B cell (primary cell): ENCODE data around the gene TFCP2L1. TPM values are rescaled to one million over a fixed set of nuclear protein-coding genes. Genes with fewer than 3 reads are reported as not detected.

Experiments
- ATAC-seq: fragments of 200-7000 bp; cut with Tn5 transposase; one replicate; pipeline ENCODE4 v1.10.0; 2021; ENCODE audit warnings: low read depth, mild to moderate bottlenecking, moderate number of reproducible peaks, moderate library complexity
- CTCF ChIA-PET: fragments of 350-600 bp; sonication (Branson Sonifier 250); formaldehyde crosslinking; loops from one replicate; lab custom pipeline; 2021; ENCODE audit warnings: antibody characterized with exemption, inconsistent platforms; lab: Charles Lee
- POLR2A ChIA-PET: fragments of 350-600 bp; sonication (Branson Sonifier 250); formaldehyde crosslinking; loops from one replicate; lab custom pipeline; 2021; ENCODE audit warnings: antibody characterized with exemption; lab: Charles Lee
- DNase-seq: peaks from one replicate; pipeline ENCODE4 v3.0.0; 2013
- H2AFZ ChIP-seq: 2 replicates; pipeline ENCODE4 v1.6.1; 2012; ENCODE audit warnings: mild to moderate bottlenecking, low read depth, low read length; ENCODE audit not compliant: insufficient read depth, poor library complexity, severe bottlenecking
- H3K27ac ChIP-seq, 2 donors: 1 replicate in 1 of 2; 2 replicates in 1 of 2; pipeline ENCODE4 v1.5.1; 2012 to 2013; ENCODE audit warnings: low read length in 2 of 2, mild to moderate bottlenecking in 2 of 2, moderate library complexity in 1 of 2
- H3K27me3 ChIP-seq, 4 experiments: fragments of 200-600 bp in 1 of 4; sonication (generic) in 1 of 4; replicated peaks in 1 of 4; 1 replicate in 2 of 4; 2 replicates in 2 of 4; pipeline versions ENCODE4 v1.6.1 to v1.7.0; 2013 to 2016; ENCODE audit warnings: low read length in 3 of 4, mild to moderate bottlenecking in 2 of 4, mixed read lengths in 1 of 4, moderate library complexity in 1 of 4; ENCODE audit not compliant: insufficient read depth in 4 of 4, control insufficient read depth in 3 of 4; ENCODE audit errors: control extremely low read depth in 1 of 4
- H3K36me3 ChIP-seq, 2 experiments: replicated peaks in 1 of 2; 1 replicate in 1 of 2; 2 replicates in 1 of 2; pipeline versions ENCODE4 v1.6.1 to v1.7.1; 2013; ENCODE audit warnings: low read length in 1 of 2; ENCODE audit not compliant: insufficient read depth in 2 of 2, control insufficient read depth in 1 of 2; ENCODE audit errors: control extremely low read depth in 1 of 2, extremely low read depth in 1 of 2
- H3K4me1 ChIP-seq, 2 donors: fragments of 200-600 bp in 1 of 2; sonication (generic) in 1 of 2; 1 replicate in 1 of 2; 2 replicates in 1 of 2; pipeline versions ENCODE4 v1.5.1 to v1.6.1; 2013 to 2017; ENCODE audit warnings: low read length in 2 of 2; ENCODE audit not compliant: control insufficient read depth in 2 of 2, insufficient read depth in 2 of 2
- H3K4me2 ChIP-seq: replicated peaks from 2 replicates; pipeline ENCODE3; 2012; ENCODE audit warnings: mild to moderate bottlenecking, low read depth, low read length; ENCODE audit not compliant: poor library complexity, severe bottlenecking
- H3K4me3 ChIP-seq, 5 experiments: fragments of 200-600 bp in 1 of 5; sonication (generic) in 1 of 5; 1 replicate in 3 of 5; 2 replicates in 2 of 5; pipeline versions ENCODE4 v1.5.1 to v1.7.0; 2011 to 2016; ENCODE audit warnings: low read length in 4 of 5, mild to moderate bottlenecking in 4 of 5, low read depth in 2 of 5, control low read depth in 1 of 5, moderate library complexity in 1 of 5; ENCODE audit not compliant: insufficient read depth in 1 of 5; ENCODE audit errors: control extremely low read depth in 1 of 5, extremely low read depth in 1 of 5
- H3K79me2 ChIP-seq: fragments of 200-600 bp; sonication (generic); one replicate; pipeline ENCODE4 v1.6.0; 2016; ENCODE audit warnings: low read length; ENCODE audit not compliant: control insufficient read depth, insufficient read depth
- H3K9ac ChIP-seq: fragments of 200-600 bp; sonication (generic); 2 replicates; pipeline ENCODE4 v1.6.1; 2017; ENCODE audit warnings: mild to moderate bottlenecking, low read length, moderate library complexity
- H3K9me3 ChIP-seq, 3 donors: one replicate each; pipeline versions ENCODE4 v1.6.1 to v1.7.1; 2013; ENCODE audit warnings: low read length in 2 of 3; ENCODE audit not compliant: control insufficient read depth in 2 of 3, insufficient read depth in 1 of 3; ENCODE audit errors: control extremely low read depth in 1 of 3
- H4K20me1 ChIP-seq: 2 replicates; pipeline ENCODE4 v1.6.0; 2012; ENCODE audit warnings: mild to moderate bottlenecking, low read length; ENCODE audit not compliant: insufficient read depth, control insufficient read depth, poor library complexity, severe bottlenecking
- H3K27ac Mint-ChIP-seq: one replicate; pipeline ENCODE4 v1.8.0; 2021; ENCODE audit warnings: mixed read lengths
- H3K27me3 Mint-ChIP-seq: one replicate; pipeline ENCODE4 v1.8.0; 2021; ENCODE audit warnings: mixed read lengths
- H3K4me1 Mint-ChIP-seq: one replicate; pipeline ENCODE4 v1.8.0; 2021; ENCODE audit warnings: mixed read lengths
- H3K4me3 Mint-ChIP-seq: one replicate; pipeline ENCODE4 v1.8.0; 2021; ENCODE audit warnings: mixed read lengths
- H3K9me3 Mint-ChIP-seq: one replicate; pipeline ENCODE4 v1.8.0; 2022; ENCODE audit warnings: mixed read lengths; ENCODE audit not compliant: insufficient read depth
- CTCF ChIP-seq: fragments of 200-600 bp; IDR thresholded peaks from one replicate; pipeline ENCODE4 v1.8.0; 2022; ENCODE audit warnings: antibody characterized with exemption, mild to moderate bottlenecking
- EZH2 ChIP-seq: IDR thresholded peaks from 2 replicates; pipeline ENCODE4 v1.6.1; 2012; ENCODE audit warnings: borderline replicate concordance, low read depth, mild to moderate bottlenecking, moderate library complexity, low read length; ENCODE audit not compliant: insufficient read depth, poor library complexity, severe bottlenecking
- WGBS: methylation state at CpG from one replicate; pipeline ENCODE4 v1.1.5; 2013; ENCODE audit warnings: missing lambda C conversion rate; ENCODE audit not compliant: insufficient coverage; 5-methylcytosine and 5-hydroxymethylcytosine counted together
- intact Hi-C: fragments of 100-400 bp; cut with micrococcal nuclease; formaldehyde crosslinking; loops from one replicate; pipeline ENCODE4 v1.10.0; 2022
- polyA plus RNA-seq: library from polyadenylated mRNA; depleted of rRNA; stranded (reverse); fragments of >200 nt; gene quantifications from 2 replicates; pipeline ENCODE4 v1.2.3, GENCODE V29; 2012
- total RNA-seq, 2 donors: library from RNA; stranded (reverse); fragments of 120-200 nt in 1 of 2; gene quantifications; 1 replicate in 1 of 2; 2 replicates in 1 of 2; pipeline versions ENCODE4 v1.2.3 to v1.2.4, GENCODE V29; 2013 to 2022

TFCP2L1 gene
- total and polyA plus RNA-seq, 2 donors (not counting 1 experiment from before 2014, with no cell fraction given), result 0.03 TPM; not detected in 1

GRCh38 chr2:121209014-121209610 lies 75.9 kb downstream of the TFCP2L1 start:
- no peaks in the 10 kb centered on the region for H3K79me2 ChIP-seq
- H2AFZ ChIP-seq, result no peak overlapping the region
- no peaks in the 10 kb centered on the region for H3K36me3 ChIP-seq
- no peaks in the 10 kb centered on the region for H4K20me1 ChIP-seq
- H3K4me1 ChIP-seq, result no peaks in the 10 kb centered on the region
- H3K4me1 Mint-ChIP-seq, result no peaks in the 10 kb centered on the region
- H3K4me3 Mint-ChIP-seq, result no peak overlapping the region
- TF ChIP-seq CTCF (no peak), EZH2 (no peak)
- ATAC-seq (no peak), DNase-seq (no peak)
- H3K27me3 Mint-ChIP-seq, result no peaks in the 10 kb centered on the region
- no peak overlapping the region for H3K27ac Mint-ChIP-seq
- H3K9me3 Mint-ChIP-seq, result no peaks in the 10 kb centered on the region
- H3K4me3 ChIP-seq, result no peak overlapping the region
- intact Hi-C loops, result no loop called here
- H3K27ac ChIP-seq, result no peak overlapping the region
- no peak overlapping the region for H3K9ac ChIP-seq
- no peaks in the 10 kb centered on the region for H3K9me3 ChIP-seq
- H3K27me3 ChIP-seq, result no peaks in the 10 kb centered on the region
- H3K4me2 ChIP-seq, result no peak overlapping the region
- ChIA-PET POLR2A (no interaction called here), CTCF (no interaction called here)
- 92% methylated on average over 7 of the region's 13 CpGs for WGBS

- H3K27me3 Mint-ChIP-seq, result no peaks in the 10 kb centered on the region
- no peaks in the 10 kb centered on the region for H3K9me3 Mint-ChIP-seq
- Histone ChIP-seq H3K4me3 (no peak overlapping the region), H2AFZ (no peak overlapping the region), H3K4me1 (no peaks in the 10 kb centered on the region), H3K4me2 (no peak overlapping the region), H4K20me1 (no peaks in the 10 kb centered on the region), H3K9ac (no peak overlapping the region), H3K79me2 (no peaks in the 10 kb centered on the region), H3K36me3 (no peaks in the 10 kb centered on the region), H3K27me3 (no peaks in the 10 kb centered on the region), H3K9me3 (no peaks in the 10 kb centered on the region), H3K27ac (no peak overlapping the region)
- no peaks in the 10 kb centered on the region for H3K4me1 Mint-ChIP-seq
- WGBS, result 93% methylated on average over 4 of the region's 5 CpGs
- POLR2A ChIA-PET, result no interaction called here
- ATAC-seq, result no peak
- CTCF ChIA-PET, result no interaction called here
- no peak for DNase-seq
- H3K4me3 Mint-ChIP-seq, result no peak overlapping the region
- TF ChIP-seq EZH2, result no peak
- no peak for TF ChIP-seq CTCF
- intact Hi-C loops, result no loop called here
- no peak overlapping the region for H3K27ac Mint-ChIP-seq
Measured at GRCh38 chr2:121207494-121207893, 77.5 kb downstream of the TFCP2L1 start.
